Neural progenitor cell (in vitro differentiated cells): Measurements from ENCODE around the gene ZNF37A. TPM values are rescaled to one million over a fixed set of nuclear protein-coding genes. Genes with fewer than 3 reads are reported as not detected.
"Not testable (repeated sequence)": the region's sequence is repeated elsewhere in the genome, so short reads cannot be mapped to it uniquely, and the experiment has no call there.

Source experiments
- DNase-seq: peaks from one replicate; pipeline ENCODE4 v3.0.0-alpha.2; 2016; ENCODE audit warnings: low spot score
- H2AFZ ChIP-seq: fragments of 200-600 bp; sonication (generic); replicated peaks from 2 replicates; pipeline ENCODE4 v1.6.1; 2016; ENCODE audit warnings: antibody characterized with exemption
- H3F3A ChIP-seq: fragments of 200-600 bp; sonication (generic); 2 replicates; pipeline ENCODE4 v1.6.1; 2016; ENCODE audit warnings: antibody characterized with exemption, low read depth
- H3K27ac ChIP-seq: fragments of 200-600 bp; sonication (generic); 2 replicates; pipeline ENCODE4 v1.5.1; 2016; ENCODE audit warnings: mild to moderate bottlenecking
- H3K27me3 ChIP-seq: fragments of 200-600 bp; sonication (generic); 2 replicates; pipeline ENCODE4 v1.6.1; 2016; ENCODE audit warnings: mild to moderate bottlenecking, moderate library complexity
- H3K36me3 ChIP-seq: fragments of 200-600 bp; sonication (generic); 2 replicates; pipeline ENCODE4 v1.5.1; 2016
- H3K4me1 ChIP-seq: fragments of 200-600 bp; sonication (generic); 2 replicates; pipeline ENCODE4 v1.6.1; 2016; ENCODE audit warnings: mixed run types
- H3K4me2 ChIP-seq: fragments of 200-600 bp; sonication (generic); 2 replicates; pipeline ENCODE4 v1.6.1; 2016
- H3K4me3 ChIP-seq: fragments of 200-600 bp; sonication (generic); 2 replicates; pipeline ENCODE4 v1.5.1; 2016
- H3K79me2 ChIP-seq: fragments of 200-600 bp; sonication (generic); 2 replicates; pipeline ENCODE4 v1.6.1; 2016; ENCODE audit warnings: low read depth
- H3K9ac ChIP-seq: fragments of 200-600 bp; sonication (generic); 2 replicates; pipeline ENCODE4 v1.6.1; 2016
- H3K9me3 ChIP-seq: fragments of 200-600 bp; sonication (generic); 2 replicates; pipeline ENCODE4 v1.5.1; 2016; ENCODE audit warnings: low read depth
- H4K20me1 ChIP-seq: fragments of 200-600 bp; sonication (generic); 2 replicates; pipeline ENCODE4 v1.6.1; 2016; ENCODE audit warnings: low read depth
- H3K27ac Mint-ChIP-seq: 3 replicates; pipeline ENCODE4 v1.8.0; 2021; ENCODE audit warnings: mixed read lengths
- H3K27me3 Mint-ChIP-seq: 2 replicates; pipeline ENCODE4 v1.8.0; 2022; ENCODE audit warnings: low read depth, mild to moderate bottlenecking, inconsistent platforms, moderate library complexity, mixed read lengths; ENCODE audit not compliant: insufficient read depth
- H3K36me3 Mint-ChIP-seq: 3 replicates; pipeline ENCODE4 v1.8.0; 2021; ENCODE audit warnings: mixed read lengths
- H3K4me1 Mint-ChIP-seq: 3 replicates; pipeline ENCODE4 v1.8.0; 2021; ENCODE audit warnings: mixed read lengths
- H3K4me3 Mint-ChIP-seq: 3 replicates; pipeline ENCODE4 v1.8.0; 2021; ENCODE audit warnings: mild to moderate bottlenecking, moderate library complexity, mixed read lengths
- H3K9me3 Mint-ChIP-seq: 3 replicates; pipeline ENCODE4 v1.8.0; 2020; ENCODE audit warnings: mixed read lengths
- CTCF ChIP-seq: fragments of 200-600 bp; sonication (generic); IDR thresholded peaks from 2 replicates; pipeline ENCODE4 v1.5.1; 2017; ENCODE audit warnings: antibody characterized with exemption, mild to moderate bottlenecking
- EZH2 ChIP-seq: fragments of 200-600 bp; sonication (generic); IDR thresholded peaks from 2 replicates; pipeline ENCODE4 v1.6.1; 2017; ENCODE audit warnings: antibody characterized with exemption, mild to moderate bottlenecking, moderate library complexity
- EZH2phosphoT487 ChIP-seq: fragments of 200-600 bp; sonication (generic); IDR thresholded peaks from 2 replicates; pipeline ENCODE4 v1.6.1; 2017; ENCODE audit warnings: antibody characterized with exemption
- total RNA-seq: library from RNA; depleted of rRNA; stranded (reverse); fragments of >200 nt; gene quantifications from 2 replicates; pipeline ENCODE4 v1.2.3, GENCODE V29; 2015; ENCODE audit warnings: low replicate concordance

Gene ZNF37A
- total RNA-seq, 1 donor from 2014 or later: 8.8 TPM

GRCh38 chr10:38146579-38147333 is 52.6 kb downstream of the ZNF37A start:
- H3F3A ChIP-seq: no peaks in the 10 kb centered on the region
- TF ChIP-seq EZH2: no peak
- TF ChIP-seq EZH2phosphoT487: no peak
- no peak for TF ChIP-seq CTCF
- H3K36me3 Mint-ChIP-seq: no peaks in the 10 kb centered on the region
- H3K36me3 ChIP-seq: no peaks in the 10 kb centered on the region
- H3K4me1 Mint-ChIP-seq: no peaks in the 10 kb centered on the region
- peaks cover 12% of the 10 kb centered on the region for H3K27me3 Mint-ChIP-seq
- no peak overlapping the region for H3K9ac ChIP-seq
- no peaks in the 10 kb centered on the region for H3K4me1 ChIP-seq
- no peak overlapping the region for H3K4me2 ChIP-seq
- H3K27me3 ChIP-seq: no peaks in the 10 kb centered on the region
- no peak overlapping the region for H3K4me3 Mint-ChIP-seq
- H3K79me2 ChIP-seq: no peaks in the 10 kb centered on the region
- H3K27ac Mint-ChIP-seq: no peak overlapping the region
- H3K9me3 ChIP-seq: peaks cover 17% of the 10 kb centered on the region
- no peak for DNase-seq
- no peaks in the 10 kb centered on the region for H4K20me1 ChIP-seq
- H3K4me3 ChIP-seq: no peak overlapping the region
- no peak overlapping the region for H2AFZ ChIP-seq
- no peak overlapping the region for H3K27ac ChIP-seq
- H3K9me3 Mint-ChIP-seq: peaks cover 43% of the 10 kb centered on the region

GRCh38 chr10:38147686-38148085 is 53.5 kb downstream of the ZNF37A start:
- H3K27me3 Mint-ChIP-seq: peaks cover 12% of the 10 kb centered on the region
- Histone ChIP-seq H3K36me3 (no peaks in the 10 kb centered on the region), H3K27me3 (no peaks in the 10 kb centered on the region), H3K4me1 (no peaks in the 10 kb centered on the region), H3K27ac (no peak overlapping the region), H3K9me3 (peaks cover 8% of the 10 kb centered on the region), H4K20me1 (no peaks in the 10 kb centered on the region), H3K79me2 (no peaks in the 10 kb centered on the region), H3F3A (no peaks in the 10 kb centered on the region), H3K9ac (no peak overlapping the region), H3K4me2 (no peak overlapping the region), H3K4me3 (no peak overlapping the region), H2AFZ (no peak overlapping the region)
- DNase-seq: no peak
- H3K4me3 Mint-ChIP-seq: no peak overlapping the region
- peaks cover 48% of the 10 kb centered on the region for H3K9me3 Mint-ChIP-seq
- H3K27ac Mint-ChIP-seq: no peak overlapping the region
- no peak for TF ChIP-seq EZH2phosphoT487
- no peak for TF ChIP-seq EZH2
- TF ChIP-seq CTCF: no peak
- no peaks in the 10 kb centered on the region for H3K36me3 Mint-ChIP-seq
- H3K4me1 Mint-ChIP-seq: no peaks in the 10 kb centered on the region

- H3K4me1 Mint-ChIP-seq, H3K36me3 Mint-ChIP-seq, DNase-seq, H3K4me1 ChIP-seq, H3K27me3 ChIP-seq, H3K27ac ChIP-seq, H3K27ac Mint-ChIP-seq, H3K9me3 ChIP-seq, H3K79me2 ChIP-seq, H3K4me3 ChIP-seq, H4K20me1 ChIP-seq, H3K4me2 ChIP-seq, H3K4me3 Mint-ChIP-seq, H2AFZ ChIP-seq, H3K9ac ChIP-seq, H3K36me3 ChIP-seq, H3F3A ChIP-seq: not testable (repeated sequence)
- H3K9me3 Mint-ChIP-seq: peaks cover 45% of the 10 kb centered on the region
- H3K27me3 Mint-ChIP-seq: peaks cover 10% of the 10 kb centered on the region
Observed at GRCh38 chr10:38150891-38151463, 56.8 kb downstream of the ZNF37A start.
